NCI-H128 (cell line): ENCODE data around the gene AKT1.
"Not testable (repeated sequence)": the region's sequence is repeated elsewhere in the genome, so short reads cannot be mapped to it uniquely, and the experiment has no call there.

Experiments
- DNase-seq: peaks from one replicate; lab custom pipeline; 2025; ENCODE audit not compliant: unreplicated experiment; lab: John Stamatoyannopoulos, UW

Gene AKT1

DNA sequence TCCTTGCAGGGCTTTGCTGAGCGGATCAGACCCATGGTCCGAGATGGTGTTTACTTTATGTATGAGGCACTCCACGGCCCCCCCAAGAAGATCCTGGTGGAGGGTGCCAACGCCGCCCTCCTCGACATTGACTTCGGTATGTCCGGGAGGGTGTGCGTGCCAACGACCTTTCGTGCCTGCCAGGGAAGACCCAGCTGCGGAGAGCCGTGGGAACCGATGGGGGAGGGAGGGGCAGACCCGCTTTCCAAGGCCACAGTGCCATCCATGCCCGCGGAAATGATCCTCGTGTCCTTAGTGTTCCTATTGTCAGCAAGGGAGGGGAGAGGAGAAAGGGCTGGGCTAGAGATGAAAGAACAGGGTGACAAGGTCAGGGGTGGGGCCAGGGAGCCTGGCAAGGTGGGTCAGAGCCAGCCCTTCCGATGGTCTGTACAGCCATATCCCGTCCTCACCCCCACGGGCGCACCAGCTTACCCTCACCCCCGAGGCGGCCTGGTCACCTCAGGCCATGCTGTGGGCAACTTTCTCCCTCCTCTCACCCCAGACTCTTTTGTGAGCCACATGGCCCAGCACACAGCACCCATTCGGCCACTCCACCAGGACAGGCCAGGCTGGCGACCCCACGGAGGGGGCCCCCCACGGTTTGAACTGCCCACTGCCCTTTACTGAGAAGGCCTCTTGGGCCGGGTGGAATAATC, 54.3 kb downstream of the AKT1 start:
- DNase-seq = no peak

DNA sequence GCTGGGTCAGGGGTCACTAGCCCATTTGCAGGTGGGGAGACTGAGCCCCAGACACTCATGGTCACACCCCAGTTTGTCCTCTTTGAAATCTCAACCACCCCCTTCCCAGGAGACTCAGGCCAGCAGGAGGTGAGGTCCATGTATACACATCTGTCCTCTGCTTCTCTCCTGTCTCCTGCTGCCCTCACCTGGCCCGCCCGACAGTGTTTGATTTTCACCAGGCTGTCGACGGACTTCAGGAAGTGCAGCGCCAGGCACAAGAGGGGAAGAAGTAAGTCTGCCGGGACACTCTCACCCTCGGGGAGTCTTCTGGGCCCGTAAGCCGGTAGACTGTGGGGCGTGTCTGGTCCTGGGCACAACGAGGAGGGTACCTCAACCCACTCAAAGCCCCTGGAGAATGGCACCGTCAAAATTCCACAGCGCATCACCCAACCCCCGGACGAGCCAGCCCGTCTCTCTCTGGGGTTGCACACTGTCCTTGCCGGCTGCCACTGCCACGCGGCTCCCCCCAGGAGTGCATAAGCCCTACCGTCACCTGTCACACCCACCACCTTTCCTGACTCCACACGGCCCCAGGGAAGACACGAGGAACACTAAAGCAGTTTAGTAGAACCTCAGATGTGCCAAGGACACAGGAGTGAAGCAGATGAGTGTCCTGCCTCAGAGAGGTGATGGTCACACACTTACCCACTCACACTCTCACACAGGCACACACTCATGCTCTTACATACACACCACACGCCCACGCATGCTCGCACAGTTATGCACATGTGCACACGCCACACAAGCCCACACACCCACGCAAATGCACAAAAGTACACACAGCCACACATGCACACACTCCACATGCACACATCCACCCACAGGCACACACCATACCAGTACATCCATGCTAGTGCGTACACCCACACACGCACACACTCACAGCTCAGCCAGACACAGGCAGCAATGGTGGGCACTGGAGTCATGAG, 55.7 kb downstream of the AKT1 start:
- no peak for DNase-seq

DNA sequence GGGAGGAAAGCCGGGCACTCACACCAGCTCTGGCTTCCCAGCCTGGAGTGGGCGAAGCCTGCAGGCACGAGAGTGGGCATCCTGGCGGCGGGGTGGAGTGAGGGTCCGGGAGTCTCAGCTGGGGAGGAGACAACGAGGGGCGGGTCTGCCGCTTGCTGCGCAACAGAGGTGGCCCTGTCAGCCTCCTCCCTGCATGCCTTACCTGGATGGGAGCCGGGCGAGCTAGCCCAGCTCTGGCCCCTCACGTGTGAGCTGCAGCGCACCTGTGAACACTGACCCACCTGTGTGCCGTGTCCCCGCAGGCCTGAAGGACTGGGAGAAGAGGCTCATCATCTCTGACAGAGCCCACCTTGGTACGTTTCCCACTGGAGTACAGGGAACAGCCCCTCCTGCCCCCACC, 56.5 kb downstream of the AKT1 start:
- no peak for DNase-seq

DNA sequence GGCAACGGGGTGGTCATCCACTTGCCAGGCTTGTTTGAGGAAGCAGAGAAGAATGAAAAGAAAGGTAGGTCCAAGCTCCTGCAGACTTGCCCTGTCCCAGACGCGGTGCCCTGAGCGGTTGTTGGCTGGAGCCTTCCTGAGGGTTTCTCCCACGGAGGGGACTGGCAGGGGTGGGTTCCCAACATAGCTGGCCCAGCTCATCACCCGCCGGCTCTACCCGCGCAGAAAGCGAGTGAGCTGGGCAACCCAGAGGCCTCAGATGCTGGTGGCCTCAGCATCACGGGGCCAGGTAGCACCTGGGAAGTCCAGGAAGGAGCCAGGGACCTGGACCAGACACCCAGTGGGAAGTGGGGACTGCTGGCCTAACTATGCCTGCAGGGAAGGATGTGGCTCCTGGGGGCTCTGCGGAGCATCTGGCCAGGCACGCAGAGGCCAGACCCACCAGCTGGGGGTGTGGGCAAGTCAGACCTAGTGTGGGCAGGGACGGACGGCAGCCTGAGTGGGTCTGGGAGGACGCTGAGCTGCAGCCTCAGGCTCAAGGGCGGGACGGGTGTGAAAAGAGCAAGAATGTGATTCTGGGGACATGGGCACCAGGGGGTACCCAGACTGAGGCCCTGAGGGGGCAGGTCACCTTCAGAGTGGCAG, 57.1 kb downstream of the AKT1 start:
- no peak for DNase-seq

DNA sequence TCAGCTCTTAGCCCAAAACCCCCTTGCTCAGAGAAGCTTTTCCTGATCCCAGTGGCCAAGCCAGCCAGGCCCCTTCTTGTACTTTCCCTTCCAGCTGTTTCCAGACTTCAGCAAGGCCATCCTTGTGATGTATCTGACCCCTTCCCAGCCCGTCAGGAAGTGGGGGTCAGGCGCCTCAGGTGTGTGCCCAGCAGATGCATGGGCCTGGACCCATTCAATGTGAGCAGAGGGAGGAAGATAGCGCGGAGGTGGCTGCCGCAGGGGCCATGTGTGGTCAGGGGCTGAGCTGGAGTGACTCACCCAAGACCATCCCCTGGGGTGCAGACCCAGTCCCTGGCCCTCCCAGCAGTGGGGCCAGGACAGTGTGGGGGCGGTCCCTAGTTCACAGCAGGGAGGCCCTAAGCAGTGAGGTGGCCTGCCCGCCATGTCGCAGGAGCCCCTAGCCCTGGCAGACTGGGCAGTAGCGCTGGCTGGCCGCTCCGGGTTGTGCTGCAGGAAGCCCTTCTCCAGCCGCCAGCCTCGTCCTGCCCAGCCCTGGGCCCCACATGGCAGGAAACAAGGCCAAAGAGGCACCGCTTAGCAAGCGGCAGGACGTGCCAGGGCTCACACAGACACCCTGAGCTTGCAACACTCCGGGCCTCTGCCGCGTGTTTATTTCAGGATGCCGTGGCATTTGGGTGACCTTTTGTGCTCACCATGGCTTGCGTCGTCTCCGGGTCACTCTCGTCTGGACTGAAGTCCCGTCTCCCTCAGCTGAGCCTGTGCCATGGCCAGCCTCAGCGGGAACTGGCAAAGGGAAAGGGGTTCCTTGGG, 59.5 kb downstream of the AKT1 start:
- no peak for DNase-seq

DNA sequence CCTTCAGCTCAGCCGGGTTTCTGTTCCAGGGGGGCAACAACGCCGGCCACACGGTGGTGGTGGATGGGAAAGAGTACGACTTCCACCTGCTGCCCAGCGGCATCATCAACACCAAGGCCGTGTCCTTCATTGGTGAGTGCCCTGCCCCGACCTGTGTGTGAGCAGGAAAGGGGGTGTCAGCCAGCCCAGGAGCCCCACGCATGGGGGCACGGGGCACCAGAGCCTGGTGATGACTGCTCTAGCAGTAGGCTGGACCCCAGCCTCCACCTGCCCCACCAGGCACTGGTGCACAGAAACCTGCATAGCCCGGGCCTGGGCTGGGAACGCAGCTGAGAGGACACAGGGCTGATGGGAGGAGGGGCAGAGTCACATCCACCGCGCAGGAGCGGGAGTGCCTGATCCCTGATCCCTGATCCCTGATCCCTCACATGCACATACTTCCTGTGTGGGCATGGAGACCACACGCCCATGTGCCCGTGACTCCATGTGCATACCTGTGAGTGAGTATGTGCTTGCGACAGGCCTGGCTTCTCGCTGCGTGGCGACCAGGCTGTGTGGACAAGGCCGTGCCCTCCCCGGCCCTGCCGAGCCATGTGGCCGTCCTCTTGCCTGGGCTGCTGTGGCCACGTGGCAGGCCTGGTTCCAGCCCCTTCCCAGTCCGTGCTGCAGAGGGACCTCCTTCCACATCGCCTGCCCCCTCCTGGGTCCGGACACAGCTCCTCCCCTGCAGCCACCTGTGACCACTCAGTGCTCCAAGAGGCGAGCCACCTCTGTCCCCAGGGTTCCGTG, 60.4 kb downstream of the AKT1 start:
- DNase-seq = no peak

DNA sequence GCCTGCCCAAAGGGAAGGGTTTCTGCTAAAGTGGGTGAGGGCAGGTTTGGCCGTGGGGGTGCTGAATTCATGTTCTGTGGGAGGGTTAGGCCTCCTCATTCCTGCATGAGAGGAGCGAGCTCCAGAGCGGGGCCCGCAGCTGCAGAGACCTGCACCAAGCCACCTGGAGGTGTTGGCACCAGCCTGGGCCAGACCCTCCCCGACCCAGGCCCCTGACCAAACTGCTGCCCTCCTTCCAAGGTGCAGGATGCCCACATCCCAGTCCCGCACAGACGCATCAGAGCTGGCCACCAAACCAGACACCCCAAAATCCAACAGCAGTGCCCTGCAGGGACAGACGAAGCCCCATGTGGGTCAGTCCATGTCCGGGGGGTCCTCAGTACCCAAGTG, 61.0 kb downstream of the AKT1 start:
- no peak for DNase-seq

DNA sequence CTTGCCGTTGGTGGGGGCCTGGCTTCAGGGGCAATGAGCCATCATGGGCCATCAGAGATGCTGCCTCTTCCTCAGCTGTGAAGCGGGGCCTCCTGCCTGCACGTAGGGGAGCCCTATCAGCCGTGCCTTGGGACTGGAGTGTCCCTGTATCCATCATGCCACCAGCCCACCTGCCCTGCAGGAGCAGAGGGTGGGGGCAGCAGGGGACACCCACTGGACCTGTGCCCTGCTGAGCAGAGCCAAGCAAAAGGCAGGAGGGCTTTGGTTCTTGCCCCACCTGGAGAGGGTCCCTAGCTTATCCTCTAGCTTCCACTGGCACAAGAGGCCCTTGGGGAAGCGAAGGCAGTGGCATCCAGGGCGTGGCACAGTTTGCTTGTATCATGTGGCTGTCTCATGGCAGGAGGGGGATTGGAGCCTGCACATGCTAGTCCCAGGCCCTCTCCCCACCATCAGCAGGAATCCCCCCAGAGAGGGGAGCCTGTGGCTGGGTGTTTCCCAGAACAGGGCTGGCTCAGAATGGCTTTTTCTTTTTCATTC, 61.4 kb downstream of the AKT1 start:
- DNase-seq = no peak

DNA sequence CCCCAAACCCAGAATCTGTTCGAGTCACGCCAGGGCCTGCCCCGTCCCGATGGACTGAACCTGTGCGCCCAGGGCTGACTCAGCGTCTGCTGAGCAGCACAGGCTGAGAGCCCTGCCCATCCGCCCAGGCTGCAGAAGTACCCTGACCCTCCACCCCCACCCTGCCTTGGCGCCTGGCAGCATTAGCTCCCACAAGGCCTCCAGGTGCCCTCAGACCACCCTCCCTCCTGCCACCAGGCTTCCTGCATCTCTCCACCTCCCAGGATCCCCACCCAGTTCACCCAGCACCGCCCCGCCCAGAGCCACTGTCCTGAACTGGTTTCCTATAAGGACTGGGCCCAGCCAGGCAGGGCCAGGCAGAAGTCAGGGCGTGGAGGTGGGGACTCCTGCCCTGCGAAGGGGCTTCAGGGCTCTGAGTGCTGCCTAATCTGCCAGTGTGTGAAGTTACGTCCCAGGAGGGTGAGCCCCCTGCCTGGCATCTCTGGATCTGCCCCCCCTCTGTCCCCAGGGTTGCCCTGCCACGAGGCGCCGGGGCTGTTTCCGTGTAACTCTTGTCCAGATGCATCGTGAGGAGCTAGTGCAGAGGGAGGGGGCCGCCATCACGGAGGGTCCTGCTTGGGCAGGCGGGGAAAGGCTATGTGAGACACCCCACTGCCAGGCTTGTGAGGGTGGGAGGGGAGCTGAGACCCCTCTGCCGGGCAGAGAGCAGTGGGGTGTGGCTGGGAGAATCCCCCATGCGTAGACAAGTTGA, 62.4 kb downstream of the AKT1 start:
- no peak for DNase-seq

DNA sequence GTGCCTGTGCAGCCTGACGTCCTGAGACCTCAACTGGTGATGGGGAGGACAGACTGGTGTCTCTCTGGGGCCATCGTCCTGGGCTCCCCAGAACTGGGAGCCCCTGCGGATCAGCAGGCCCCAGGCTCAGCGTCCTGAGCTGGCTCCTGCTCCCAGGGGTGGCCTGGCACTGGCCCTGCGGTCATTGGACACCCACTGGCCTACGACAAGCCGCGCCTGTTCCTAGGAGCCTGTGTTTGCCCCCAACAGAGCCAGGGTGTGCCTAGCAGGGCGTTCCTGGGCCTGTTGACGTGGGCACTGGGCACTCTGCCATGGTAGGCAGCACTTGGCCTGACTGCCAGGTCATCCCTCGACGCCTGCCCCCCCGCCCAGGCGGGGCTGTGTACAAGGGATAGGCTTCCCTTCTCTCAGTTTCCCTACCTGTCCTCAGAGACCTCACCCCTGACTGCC, 63.2 kb downstream of the AKT1 start:
- no peak for DNase-seq

DNA sequence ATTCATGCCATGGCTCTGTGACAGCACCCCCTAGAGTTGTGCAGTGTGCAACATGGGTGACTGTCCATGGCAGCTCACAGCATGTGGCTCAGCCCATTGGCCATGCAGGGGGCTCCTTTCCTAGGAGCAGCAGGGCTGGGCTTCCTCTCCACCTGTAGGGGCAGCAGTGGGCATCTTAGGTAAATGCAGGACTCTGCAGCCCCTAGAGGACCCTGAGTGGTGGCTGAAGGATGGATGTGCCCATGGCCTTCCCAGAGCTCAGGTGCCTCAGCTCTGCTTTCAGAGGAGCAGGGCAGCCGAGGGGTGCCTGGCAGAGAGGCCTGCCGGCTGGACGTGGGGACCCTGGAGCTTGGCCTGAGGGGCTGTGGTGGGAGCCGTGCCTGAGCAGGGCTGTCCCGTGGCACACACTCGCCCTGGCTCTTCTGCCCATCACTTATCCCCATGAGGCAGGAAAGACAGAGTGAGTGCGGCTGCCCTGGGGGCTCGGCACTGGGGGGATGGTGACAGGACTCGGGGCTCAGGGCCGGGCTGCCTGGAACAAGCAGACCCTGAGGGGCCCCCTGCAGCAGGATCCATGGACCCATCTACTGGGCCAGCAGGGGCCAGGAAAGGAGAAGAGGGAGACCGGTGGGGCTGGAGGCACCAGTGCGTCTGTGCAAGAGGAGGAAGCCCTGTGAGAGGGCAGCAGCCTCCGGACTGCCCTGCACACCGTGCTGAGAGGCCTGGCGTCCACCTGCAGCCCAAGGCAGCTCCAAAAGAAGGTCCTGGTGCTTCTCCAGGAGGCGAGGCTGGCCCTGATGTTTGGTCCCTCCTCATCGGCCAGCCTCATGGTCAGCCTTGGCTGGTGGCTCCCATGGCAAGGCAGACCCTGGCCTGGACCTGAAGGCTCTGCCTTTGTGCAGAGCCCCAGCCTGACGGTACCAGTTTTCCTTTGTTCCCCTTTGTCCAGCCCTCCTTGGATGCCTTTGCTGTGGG, 63.9 kb downstream of the AKT1 start:
- no peak for DNase-seq

DNA sequence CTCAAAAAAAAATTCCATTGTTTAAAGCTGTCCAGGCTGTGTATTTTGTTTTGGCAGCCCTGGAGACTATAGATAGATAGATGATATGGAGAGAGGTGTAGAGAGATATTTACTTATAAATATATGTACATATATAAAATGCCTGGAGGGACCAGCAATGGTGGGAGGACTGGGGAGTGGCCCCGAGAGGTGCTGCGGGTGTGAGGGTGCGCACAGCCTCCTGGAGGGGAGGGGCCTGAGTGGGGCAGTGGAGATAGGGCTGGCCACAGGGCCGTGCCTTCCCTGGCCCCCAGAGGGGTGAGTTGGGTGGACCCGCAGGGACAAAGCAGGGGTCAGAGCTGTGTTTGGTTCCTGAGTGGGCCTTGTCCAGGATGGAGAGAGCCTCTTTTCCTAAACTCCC, 65.1 kb downstream of the AKT1 start:
- DNase-seq = no peak

DNA sequence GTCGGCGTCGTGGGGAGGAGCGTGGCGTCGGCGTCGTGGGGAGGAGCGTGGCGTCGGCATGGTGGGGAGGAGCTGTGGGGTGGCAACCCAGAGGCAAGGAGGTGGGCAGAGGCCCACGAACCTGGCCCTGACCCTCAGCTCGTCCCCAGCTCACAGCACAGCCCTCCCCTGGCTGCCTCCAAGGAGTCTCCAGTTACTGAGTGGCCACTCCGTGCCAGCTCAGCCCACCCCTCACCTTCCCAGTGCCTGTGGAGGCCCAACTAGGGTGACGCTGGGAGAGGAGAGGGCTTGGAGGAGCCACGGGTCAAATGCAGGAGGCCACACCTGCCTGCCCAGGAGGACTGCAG, 65.7 kb downstream of the AKT1 start:
- no peak for DNase-seq

DNA sequence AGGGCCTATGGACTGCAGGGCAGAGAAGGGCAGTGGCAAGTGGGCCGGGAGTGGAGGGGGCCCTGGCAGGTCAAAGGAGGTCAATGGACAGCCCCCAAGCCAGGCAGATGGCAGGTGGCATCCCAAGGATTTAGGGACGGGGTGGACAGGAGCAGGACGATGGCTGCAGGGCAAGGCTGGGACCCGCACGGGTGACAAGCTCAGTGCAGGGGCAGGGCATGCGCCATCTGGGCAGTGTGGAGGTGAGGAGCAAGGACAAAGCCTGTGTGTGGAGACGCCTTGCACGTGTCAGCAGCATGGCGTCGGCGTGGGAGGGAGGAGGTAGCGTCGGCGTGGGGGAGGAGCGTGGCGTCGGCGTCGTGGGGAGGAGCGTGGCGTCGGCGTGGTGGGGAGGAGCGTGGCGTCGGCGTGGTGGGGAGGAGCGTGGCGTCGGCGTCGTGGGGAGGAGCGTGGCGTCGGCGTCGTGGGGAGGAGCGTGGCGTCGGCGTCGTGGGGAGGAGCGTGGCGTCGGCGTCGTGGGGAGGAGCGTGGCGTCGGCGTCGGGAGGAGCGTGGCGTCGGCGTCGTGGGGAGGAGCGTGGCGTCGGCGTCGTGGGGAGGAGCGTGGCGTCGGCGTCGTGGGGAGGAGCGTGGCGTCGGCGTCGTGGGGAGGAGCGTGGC, 66.2 kb downstream of the AKT1 start:
- not testable (repeated sequence) for DNase-seq

DNA sequence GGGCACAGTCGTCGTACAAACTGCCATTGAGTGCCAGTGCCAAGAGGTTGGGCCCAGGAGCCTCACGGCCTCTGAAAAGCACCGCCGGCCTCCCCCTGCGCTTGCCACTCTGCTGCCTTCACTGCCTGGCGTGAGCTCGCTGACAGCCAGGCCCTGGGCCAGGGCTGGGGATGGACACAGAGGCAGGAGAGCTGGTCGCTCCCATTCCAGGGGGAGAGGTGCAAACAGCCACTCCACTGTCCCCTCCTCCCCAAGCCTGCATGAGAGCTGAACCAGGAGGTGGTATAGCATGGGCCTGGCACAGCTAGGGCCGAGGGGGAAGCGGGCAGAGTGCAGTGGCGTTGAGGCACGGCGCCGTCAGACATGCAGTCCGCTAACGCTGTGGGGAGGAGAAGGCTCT, 66.9 kb downstream of the AKT1 start:
- no peak for DNase-seq

DNA sequence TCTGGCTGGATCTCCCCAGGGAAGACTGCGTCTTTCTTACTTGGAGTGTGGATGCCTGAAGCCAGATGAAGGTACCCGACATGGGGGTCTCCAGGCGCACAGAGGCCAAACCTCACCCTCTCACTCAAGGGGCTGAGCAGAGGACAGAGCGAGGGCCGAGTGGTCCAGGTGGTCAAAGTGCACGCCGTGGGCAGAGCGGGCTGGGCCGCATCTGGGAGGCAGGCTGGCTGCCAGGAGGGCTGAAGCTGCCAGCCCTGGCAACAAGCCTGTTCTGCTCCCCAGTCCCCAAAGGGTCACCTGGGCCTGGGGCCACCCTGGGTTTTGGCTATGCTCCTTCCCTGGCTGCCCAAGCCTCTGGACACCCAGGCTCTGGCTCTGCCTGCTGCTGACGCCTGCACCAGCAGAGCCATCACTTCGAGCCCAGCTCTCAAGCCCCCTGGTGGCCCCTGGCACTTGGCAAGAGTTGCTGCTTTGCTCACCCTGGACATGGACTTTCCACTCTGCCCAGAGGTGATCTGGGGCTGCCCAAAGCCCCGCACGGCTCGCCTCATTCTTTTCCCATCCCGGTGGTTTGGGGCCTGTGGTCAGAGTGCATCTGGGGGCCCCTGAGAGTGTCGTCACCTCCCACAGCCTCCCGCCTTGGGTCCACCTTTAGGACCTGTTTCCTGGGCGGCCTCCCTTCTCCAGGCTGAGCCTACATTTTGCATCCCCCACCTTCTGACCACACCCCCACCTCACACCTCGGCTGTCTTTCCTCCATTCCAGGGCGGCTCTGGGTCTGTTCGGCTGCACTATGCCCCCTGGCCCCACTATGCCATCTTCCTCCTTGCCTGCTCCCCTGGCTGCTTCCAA, 68.7 kb downstream of the AKT1 start:
- DNase-seq = no peak
